GM12891 (cell line): ENCODE data around the gene CCDC117.
A peak's percentile ranks its signal among the peaks of the same experiment; 100 is the strongest.

ENCODE experiments used
- DNase-seq: peaks from one replicate; pipeline ENCODE4 v3.0.0; 2011; ENCODE audit warnings: low spot score; ENCODE audit not compliant: insufficient read length
- FAIRE-seq: peaks from 2 replicates; lab custom pipeline; 2011; peaks lifted over from hg19 to GRCh38; lab: Jason Lieb, UNC
- PAX5 ChIP-seq: IDR thresholded peaks from 2 replicates; pipeline ENCODE4 v1.6.1; 2011; ENCODE audit warnings: low read length, moderate library complexity, mild to moderate bottlenecking; ENCODE audit not compliant: insufficient read depth, severe bottlenecking
- POLR2A ChIP-seq: IDR thresholded peaks from 2 replicates; pipeline ENCODE4 v1.6.1; 2011; ENCODE audit warnings: low read depth, low read length, control low read depth
- POLR2AphosphoS5 ChIP-seq: IDR thresholded peaks from 2 replicates; pipeline ENCODE4 v1.6.1; 2011; ENCODE audit warnings: low read depth, low read length, control low read depth
- POU2F2 ChIP-seq: IDR thresholded peaks from 2 replicates; pipeline ENCODE4 v1.6.1; 2011; ENCODE audit warnings: low read depth, mild to moderate bottlenecking, control low read depth, low read length, moderate library complexity
- SPI1 ChIP-seq: IDR thresholded peaks from 2 replicates; pipeline ENCODE4 v1.6.1; 2011; ENCODE audit warnings: low read depth, low read length, control low read depth
- TAF1 ChIP-seq: IDR thresholded peaks from 2 replicates; pipeline ENCODE4 v1.6.1; 2011; ENCODE audit warnings: low read depth, low read length, control low read depth

Gene CCDC117

DNA sequence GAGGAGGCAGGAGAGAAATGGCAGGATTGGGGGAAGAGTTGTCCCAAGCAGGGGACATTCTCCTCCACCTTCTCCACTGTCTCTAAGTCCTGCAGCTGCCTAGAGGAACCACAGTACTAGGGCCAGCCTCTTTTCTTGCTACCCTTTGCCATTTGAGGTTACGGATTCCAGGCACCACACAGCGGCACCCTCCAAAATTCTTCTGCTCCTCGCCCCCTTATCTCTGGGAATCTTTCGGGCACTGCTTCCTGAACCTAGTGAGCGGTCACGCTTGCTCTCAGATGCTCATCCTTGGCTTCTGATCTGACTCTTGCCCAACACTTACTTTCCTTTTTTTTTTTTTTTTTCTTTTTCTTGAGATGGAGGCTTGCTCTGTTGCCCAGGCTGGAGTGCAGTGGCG is 54.4 kb downstream of the CCDC117 start:
- FAIRE-seq (no peak), DNase-seq (no peak)
- TF ChIP-seq PAX5 (no peak), POLR2AphosphoS5 (no peak), SPI1 (no peak), TAF1 (no peak), POU2F2 (no peak)

DNA sequence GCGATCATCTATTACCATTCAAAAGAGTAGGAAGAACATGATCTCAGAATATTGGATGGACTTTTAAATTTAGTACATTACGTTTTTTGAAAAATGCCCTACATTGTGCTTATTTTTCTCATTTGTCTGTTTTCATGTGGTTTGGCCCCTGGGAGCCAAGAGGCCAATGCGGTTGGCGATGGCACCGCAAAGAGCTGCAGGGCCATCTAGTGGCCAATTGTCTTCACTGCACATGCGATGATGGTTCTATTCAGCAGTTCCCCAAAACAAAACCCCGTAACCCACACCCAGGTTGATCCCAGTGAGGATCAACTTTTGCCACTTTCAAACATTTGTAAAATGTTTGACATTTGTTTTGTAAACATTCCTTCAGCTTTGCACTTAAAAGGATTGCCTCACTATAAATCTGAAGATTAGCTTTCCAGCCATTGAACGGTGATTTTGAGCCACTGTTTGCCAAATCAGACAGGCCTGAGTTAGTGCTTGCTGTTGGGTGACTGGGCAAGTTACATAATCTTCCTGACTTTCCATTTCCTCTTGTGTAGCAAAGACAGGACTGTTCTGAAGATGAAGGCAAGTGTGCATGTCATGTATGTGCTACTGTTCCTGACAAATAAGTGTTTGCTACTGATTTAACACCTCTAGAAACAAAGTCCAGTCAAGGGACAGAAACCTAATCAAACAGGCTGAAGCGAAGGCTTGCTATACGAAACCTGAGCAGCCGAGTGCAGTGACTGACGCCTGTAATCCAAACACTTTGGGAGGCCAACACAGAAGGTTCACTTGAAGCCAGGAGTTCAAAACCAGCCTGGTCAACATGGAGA is 57.1 kb downstream of the CCDC117 start:
- DNase-seq (peak; percentile 66), FAIRE-seq (peak; percentile 88)
- TF ChIP-seq POLR2AphosphoS5 (no peak), PAX5 (no peak), POLR2A (no peak), TAF1 (no peak), POU2F2 (peak; percentile 35; the same call in 1 of the 2 replicates), SPI1 (peak; percentile 84)

GRCh38 chr22:28830441-28830840 is 57.9 kb downstream of the CCDC117 start:
- FAIRE-seq (no peak), DNase-seq (no peak)
- no peak for TF ChIP-seq PAX5
- no peak for TF ChIP-seq POU2F2
- no peak for TF ChIP-seq POLR2AphosphoS5
- no peak for TF ChIP-seq POLR2A

DNA sequence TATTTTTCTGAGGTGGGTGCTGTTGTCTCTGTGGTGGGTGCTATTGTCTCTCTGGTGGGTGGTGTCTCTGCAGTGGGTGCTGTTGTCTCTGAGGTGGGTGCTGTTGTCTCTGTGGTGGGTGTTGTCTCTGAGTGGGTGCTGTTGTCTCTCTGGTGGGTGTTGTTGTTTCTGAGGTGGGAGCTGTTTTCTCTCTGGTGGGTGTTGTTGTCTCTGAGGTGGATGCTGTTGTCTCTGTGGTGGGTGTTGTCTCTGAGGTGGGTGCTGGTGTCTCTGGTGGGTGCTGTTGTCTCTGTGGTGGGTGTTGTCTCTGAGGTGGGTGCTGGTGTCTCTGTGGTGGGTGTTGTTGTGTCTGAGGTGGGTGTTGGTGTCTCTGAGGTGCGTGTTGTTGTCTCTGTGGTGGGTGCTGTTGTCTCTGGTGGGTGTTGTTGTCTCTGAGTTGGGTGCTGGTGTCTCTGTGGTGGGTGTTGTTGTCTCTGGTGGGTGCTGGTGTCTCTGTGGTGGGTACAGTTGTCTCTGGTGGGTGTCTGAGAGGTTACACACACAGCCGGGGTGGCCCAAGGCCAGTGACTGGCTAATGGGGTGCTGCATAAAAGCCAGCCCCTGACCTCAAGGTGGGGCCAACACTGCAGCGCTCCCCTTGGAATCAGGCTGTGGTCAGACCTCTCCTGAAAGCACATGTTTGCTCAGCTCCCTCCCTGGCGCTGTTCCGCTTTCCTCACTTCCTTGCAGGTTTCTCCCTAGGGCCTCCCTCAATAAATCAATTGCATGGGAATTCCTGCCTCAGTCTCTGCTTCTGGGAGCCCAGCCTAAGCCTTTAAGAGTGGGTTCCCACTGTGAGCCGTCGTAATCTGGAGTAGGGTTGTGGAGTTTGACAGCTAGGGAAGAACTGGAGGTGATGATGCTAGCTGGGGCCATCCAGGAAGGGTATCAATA is 58.9 kb downstream of the CCDC117 start:
- TF ChIP-seq TAF1 = no peak
- TF ChIP-seq PAX5 = no peak
- TF ChIP-seq POLR2A = no peak
- TF ChIP-seq SPI1 = no peak
- TF ChIP-seq POU2F2 = no peak
- no peak for TF ChIP-seq POLR2AphosphoS5
- DNase-seq (no peak), FAIRE-seq (no peak)

DNA sequence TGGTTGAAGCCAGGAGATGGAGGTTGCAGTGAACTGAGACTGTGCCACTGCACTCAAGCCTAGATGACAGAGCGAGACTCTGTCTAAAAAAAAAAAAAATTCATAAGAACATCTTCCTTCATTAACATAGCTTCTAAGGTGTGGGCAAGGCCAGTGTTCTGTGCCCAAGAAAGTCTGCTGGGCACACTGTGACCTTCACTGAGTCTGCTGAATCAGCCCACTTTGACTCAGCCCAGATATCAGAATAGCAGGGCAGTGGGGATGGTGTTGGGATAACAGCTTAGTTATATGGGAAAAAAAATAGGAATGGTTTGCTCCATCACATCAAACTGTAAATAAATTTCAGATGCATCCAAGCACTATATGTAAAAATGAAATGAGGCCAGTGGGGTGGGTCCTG is 60.2 kb downstream of the CCDC117 start:
- DNase-seq = no peak
- TF ChIP-seq POLR2A (no peak), PAX5 (no peak), SPI1 (no peak), POU2F2 (no peak), TAF1 (no peak), POLR2AphosphoS5 (no peak)
- no peak for FAIRE-seq

DNA sequence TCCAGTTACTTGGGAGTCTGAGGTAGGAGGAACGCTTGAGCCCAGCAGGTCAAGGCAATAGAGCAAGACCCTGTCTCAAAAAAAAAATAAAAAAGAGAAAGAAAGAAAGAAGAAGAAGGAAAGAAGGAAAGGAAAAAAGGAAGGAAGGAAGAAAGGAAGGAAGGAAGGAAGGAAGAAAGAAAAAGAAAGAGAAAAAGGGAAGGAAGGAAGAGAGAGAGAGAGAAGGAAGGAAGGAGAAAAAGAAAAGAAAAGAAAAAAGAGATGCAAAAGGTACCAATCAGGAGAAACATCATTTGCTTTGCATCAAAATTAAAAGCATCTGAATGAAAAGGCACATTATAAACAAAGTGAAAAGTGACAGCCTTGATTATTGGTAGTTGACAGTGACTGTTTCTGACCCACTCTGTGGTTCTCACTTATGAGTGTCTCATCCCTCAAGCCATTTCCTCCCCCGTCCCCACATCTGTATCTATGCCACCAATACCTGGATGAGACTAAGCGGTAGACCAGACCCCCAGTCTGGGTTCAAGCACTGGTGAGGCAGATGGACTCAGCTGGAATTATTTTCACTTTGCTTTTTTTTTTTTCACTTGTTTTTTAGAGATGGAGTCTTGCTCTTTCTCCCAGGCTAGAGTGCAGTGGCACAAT is 60.9 kb downstream of the CCDC117 start:
- FAIRE-seq = no peak
- TF ChIP-seq POU2F2 = no peak
- no peak for DNase-seq

DNA sequence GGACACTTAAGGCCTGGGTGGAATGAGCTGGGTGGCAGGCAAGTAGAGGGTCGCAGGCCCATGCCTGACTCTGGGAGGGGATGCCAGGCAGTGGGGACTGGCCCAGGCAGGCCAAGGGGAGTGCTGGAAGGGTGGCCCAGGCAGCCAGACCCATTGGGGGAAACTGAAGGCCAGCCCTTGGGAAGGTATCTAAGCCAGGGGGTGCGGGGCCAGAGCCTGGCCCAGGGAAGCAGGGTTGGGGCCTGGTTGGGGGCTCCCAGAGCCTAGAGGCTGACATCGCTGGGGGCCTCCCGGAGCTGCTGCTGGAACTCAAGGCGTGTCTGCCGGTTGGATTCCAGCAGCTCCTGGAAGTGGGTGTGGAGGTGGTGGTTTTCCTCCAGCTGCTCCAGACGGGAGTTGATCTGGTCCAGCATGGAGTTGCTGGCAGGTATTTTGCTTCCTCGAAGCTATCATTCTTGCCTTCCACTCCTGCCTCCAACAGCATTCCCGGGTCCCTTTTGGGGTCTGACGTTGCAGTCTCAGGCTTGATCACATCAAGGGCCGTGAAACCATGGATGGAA is 63.2 kb downstream of the CCDC117 start:
- FAIRE-seq (no peak), DNase-seq (no peak)
- TF ChIP-seq POLR2AphosphoS5 = no peak
- no peak for TF ChIP-seq POU2F2
- TF ChIP-seq POLR2A = no peak
- TF ChIP-seq SPI1 = no peak
- no peak for TF ChIP-seq PAX5
- TF ChIP-seq TAF1 = no peak

- TF ChIP-seq POU2F2 (no peak), TAF1 (no peak), SPI1 (no peak)
- DNase-seq = no peak
- FAIRE-seq = no peak
Observed at GRCh38 chr22:28837640-28838039, 65.1 kb downstream of the CCDC117 start.
